IMR-90 (cell line): Measurements from ENCODE around the gene ACTMAP. TPM values are rescaled to one million over a fixed set of nuclear protein-coding genes. Genes with fewer than 3 reads are reported as not detected.
"Not testable (repeated sequence)": the region's sequence is repeated elsewhere in the genome, so short reads cannot be mapped to it uniquely, and the experiment has no call there.

Experiments
- ATAC-seq: fragments of 200-7000 bp; cut with Tn5 transposase; 2 replicates; pipeline ENCODE4 v1.9.1; 2020; ENCODE audit warnings: low read depth, mild to moderate bottlenecking, moderate library complexity
- BruUV-seq: library from RNA; stranded (reverse); fragments of 400-500 nt; replicated peaks from 2 replicates; lab custom pipeline; 2021; lab: Mats Ljungman, UMichigan
- CTCF ChIA-PET: fragments of 300-600 bp; formaldehyde crosslinking; extraction: SDS; loops from one replicate; lab custom pipeline; 2021; ENCODE audit warnings: antibody characterized with exemption; lab: Yijun Ruan, JAX
- POLR2A ChIA-PET: fragments of 300-600 bp; sonication (Branson Sonifier 250); formaldehyde crosslinking; loops from one replicate; lab custom pipeline; 2022; ENCODE audit warnings: antibody characterized with exemption; ENCODE audit not compliant: unreplicated experiment; lab: Charles Lee
- DNase-seq: peaks from one replicate; pipeline ENCODE4 v3.0.0; 2013
- H2AFZ ChIP-seq: replicated peaks from 2 replicates; pipeline ENCODE3; 2013; ENCODE audit warnings: low read length, mild to moderate bottlenecking; ENCODE audit not compliant: poor library complexity
- H2AK5ac ChIP-seq: 2 replicates; pipeline ENCODE4 v1.6.1; 2013; ENCODE audit warnings: low read depth, low read length, inconsistent platforms
- H2AK9ac ChIP-seq: replicated peaks from 2 replicates; pipeline ENCODE3; 2013; ENCODE audit warnings: mild to moderate bottlenecking, low read depth, low read length, moderate library complexity; ENCODE audit not compliant: poor library complexity
- H2BK120ac ChIP-seq: 2 replicates; pipeline ENCODE4 v1.6.1; 2013; ENCODE audit warnings: low read depth, low read length, inconsistent platforms
- H2BK15ac ChIP-seq: 3 replicates; pipeline ENCODE4 v1.6.1; 2013; ENCODE audit warnings: low read depth, low read length, inconsistent platforms
- H2BK20ac ChIP-seq: 2 replicates; pipeline ENCODE4 v1.6.1; 2013; ENCODE audit warnings: low read depth, mild to moderate bottlenecking, inconsistent platforms, low read length, moderate library complexity
- H2BK5ac ChIP-seq: 2 replicates; pipeline ENCODE4 v1.6.1; 2013; ENCODE audit warnings: mild to moderate bottlenecking, low read depth, low read length, inconsistent platforms; ENCODE audit not compliant: poor library complexity, severe bottlenecking
- H3K14ac ChIP-seq: replicated peaks from 2 replicates; pipeline ENCODE4 v1.6.1; 2013; ENCODE audit warnings: low read depth, low read length, inconsistent platforms
- H3K18ac ChIP-seq: 2 replicates; pipeline ENCODE4 v1.6.1; 2013; ENCODE audit warnings: low read depth, low read length, control low read depth
- H3K23ac ChIP-seq: 2 replicates; pipeline ENCODE4 v1.6.1; 2013; ENCODE audit warnings: low read depth, low read length, inconsistent platforms
- H3K27ac ChIP-seq: 2 replicates; pipeline ENCODE4 v1.5.1; 2013; ENCODE audit warnings: mild to moderate bottlenecking, control low read depth, low read length; ENCODE audit not compliant: insufficient read depth
- H3K27me3 ChIP-seq: 2 replicates; pipeline ENCODE4 v1.6.1; 2013; ENCODE audit warnings: low read length; ENCODE audit not compliant: control insufficient read depth, insufficient read depth
- H3K36me3 ChIP-seq: 2 replicates; pipeline ENCODE4 v1.6.1; 2013; ENCODE audit warnings: low read length, mixed read lengths; ENCODE audit not compliant: control insufficient read depth, insufficient read depth
- H3K4ac ChIP-seq: 2 replicates; pipeline ENCODE4 v1.6.1; 2013; ENCODE audit warnings: low read depth, low read length, inconsistent platforms
- H3K4me1 ChIP-seq: 2 replicates; pipeline ENCODE4 v1.6.1; 2013; ENCODE audit warnings: low read length, mixed read lengths; ENCODE audit not compliant: control insufficient read depth, insufficient read depth
- H3K4me2 ChIP-seq: 2 replicates; pipeline ENCODE4 v1.6.1; 2013; ENCODE audit warnings: low read depth, mild to moderate bottlenecking, control low read depth, low read length, moderate library complexity
- H3K4me3 ChIP-seq: 2 replicates; pipeline ENCODE4 v1.5.1; 2013; ENCODE audit warnings: low read depth, mild to moderate bottlenecking, control low read depth, low read length, moderate library complexity; ENCODE audit not compliant: insufficient read depth
- H3K56ac ChIP-seq: 2 replicates; pipeline ENCODE4 v1.6.1; 2013; ENCODE audit warnings: low read length, inconsistent platforms; ENCODE audit not compliant: insufficient read depth; ENCODE audit errors: extremely low read depth
- H3K79me1 ChIP-seq, 2 experiments: 2 replicates each; pipeline ENCODE4 v1.6.1; 2013; ENCODE audit warnings: low read length in 2 of 2, inconsistent platforms in 1 of 2, low read depth in 1 of 2
- H3K9ac ChIP-seq: 2 replicates; pipeline ENCODE4 v1.6.1; 2013; ENCODE audit warnings: low read depth, low read length, control low read depth
- H3K9me1 ChIP-seq: 2 replicates; pipeline ENCODE4 v1.6.1; 2013; ENCODE audit warnings: low read length, inconsistent platforms; ENCODE audit not compliant: insufficient read depth
- H3K9me3 ChIP-seq: 2 replicates; pipeline ENCODE4 v1.6.1; 2013; ENCODE audit warnings: low read length; ENCODE audit not compliant: control insufficient read depth, insufficient read depth
- H4K20me1 ChIP-seq: 2 replicates; pipeline ENCODE4 v1.6.1; 2013; ENCODE audit warnings: low read length, inconsistent platforms; ENCODE audit not compliant: insufficient read depth
- H4K5ac ChIP-seq: 2 replicates; pipeline ENCODE4 v1.6.1; 2013; ENCODE audit warnings: mild to moderate bottlenecking, low read depth, low read length, control low read depth
- H4K8ac ChIP-seq, 2 experiments: 2 replicates each; pipeline ENCODE4 v1.6.1; 2013; ENCODE audit warnings: low read depth in 2 of 2, low read length in 2 of 2, control low read depth in 1 of 2, inconsistent platforms in 1 of 2
- H4K91ac ChIP-seq: 2 replicates; pipeline ENCODE4 v1.6.1; 2013; ENCODE audit warnings: low read depth, low read length, inconsistent platforms; ENCODE audit not compliant: insufficient read depth
- BHLHE40 ChIP-seq: fragments of 150-350 bp; IDR thresholded peaks from 2 replicates; pipeline ENCODE4 v1.6.1; 2016; ENCODE audit warnings: mild to moderate bottlenecking, low read depth, low read length
- CEBPB ChIP-seq: IDR thresholded peaks from 2 replicates; pipeline ENCODE4 v1.6.1; 2012; ENCODE audit warnings: low read depth, low read length, improper control_type of control experiment
- CHD1 ChIP-seq: IDR thresholded peaks from 2 replicates; pipeline ENCODE4 v1.6.1; 2012; ENCODE audit warnings: low read depth, low read length, improper control_type of control experiment
- ELK1 ChIP-seq: fragments of 150-350 bp; IDR thresholded peaks from 2 replicates; pipeline ENCODE4 v1.6.1; 2016; ENCODE audit warnings: low read depth, mild to moderate bottlenecking, low read length, moderate library complexity, borderline replicate concordance
- FOS ChIP-seq: fragments of 150-350 bp; IDR thresholded peaks from 2 replicates; pipeline ENCODE4 v1.6.1; 2016; ENCODE audit warnings: low read depth, low read length
- MAFK ChIP-seq: IDR thresholded peaks from 2 replicates; pipeline ENCODE4 v1.6.1; 2012; ENCODE audit warnings: low read depth, low read length, improper control_type of control experiment
- MAZ ChIP-seq: IDR thresholded peaks from 2 replicates; pipeline ENCODE4 v1.6.1; 2012; ENCODE audit warnings: low read depth, mild to moderate bottlenecking, low read length, improper control_type of control experiment, moderate library complexity, borderline replicate concordance
- MXI1 ChIP-seq: IDR thresholded peaks from 2 replicates; pipeline ENCODE4 v1.6.1; 2012; ENCODE audit warnings: low read depth, mild to moderate bottlenecking, low read length, moderate library complexity, borderline replicate concordance
- POLR2A ChIP-seq: IDR thresholded peaks from 2 replicates; pipeline ENCODE4 v1.6.1; 2012; ENCODE audit warnings: mild to moderate bottlenecking, low read depth, low read length
- RFX5 ChIP-seq: IDR thresholded peaks from 2 replicates; pipeline ENCODE4 v1.8.0; 2012; ENCODE audit warnings: low read depth, mild to moderate bottlenecking, low read length, moderate library complexity
- SMC3 ChIP-seq: fragments of 150-350 bp; IDR thresholded peaks from 2 replicates; pipeline ENCODE4 v1.6.1; 2016; ENCODE audit warnings: low read depth, mild to moderate bottlenecking, antibody characterized with exemption, low read length, moderate library complexity
- WGBS, 2 experiments: methylation state at CpG; one replicate each; pipeline versions ENCODE4 v1.1.5 to v1.1.7; 2013; ENCODE audit warnings: missing lambda C conversion rate in 2 of 2; ENCODE audit not compliant: insufficient read length in 1 of 2; ENCODE audit errors: extremely low coverage in 2 of 2; 5-methylcytosine and 5-hydroxymethylcytosine counted together
- dilution Hi-C: fragments of 300-500 bp; cut with HindIII; formaldehyde crosslinking; loops from one replicate; pipeline ENCODE4 v1.14.3; 2018; ENCODE audit warnings: low sequenced_read_pairs; ENCODE audit not compliant: unreplicated experiment
- in situ Hi-C: fragments of 300-500 bp; cut with MboI; formaldehyde crosslinking; loops from 3 replicates; pipeline ENCODE4 v1.14.3; 2019; ENCODE audit warnings: low sequenced_read_pairs, inconsistent platforms, mixed read lengths
- intact Hi-C: fragments of 100-400 bp; cut with micrococcal nuclease; formaldehyde crosslinking; loops from 2 replicates; pipeline ENCODE4 v1.10.0; 2022
- polyA plus RNA-seq, 3 experiments: library from polyadenylated mRNA; depleted of rRNA; stranded (reverse); fragments of >200 nt; gene quantifications; 2 replicates each; pipeline ENCODE4 v1.2.3, GENCODE V29; 2012; ENCODE audit warnings: low replicate concordance in 1 of 3
- total RNA-seq: library from RNA; depleted of rRNA; stranded (reverse); fragments of >200 nt; gene quantifications from 2 replicates; pipeline ENCODE4 v1.2.3, GENCODE V29; 2012

ACTMAP gene
- total and polyA plus RNA-seq, 2 of the 4 experiments (the other 2 are of a cell fraction) = 0.54 to 5.4 TPM

- ATAC-seq = no peak
- in situ Hi-C loops = no loop called here
Observed at GRCh38 chr19:40768869-40769268, 18.6 kb upstream of the ACTMAP start.

GRCh38 chr19:40766385-40766784 is 16.1 kb upstream of the ACTMAP start:
- H3K27ac ChIP-seq, H2BK20ac ChIP-seq, H2BK5ac ChIP-seq, H2BK120ac ChIP-seq, H3K9ac ChIP-seq, CTCF ChIA-PET, H2BK15ac ChIP-seq, H4K20me1 ChIP-seq, H3K9me3 ChIP-seq, H3K23ac ChIP-seq, H4K8ac ChIP-seq, H3K18ac ChIP-seq, DNase-seq, ATAC-seq, H4K5ac ChIP-seq, H3K4me1 ChIP-seq, H3K27me3 ChIP-seq, dilution Hi-C loops, H2AK5ac ChIP-seq, H2AK9ac ChIP-seq, H3K56ac ChIP-seq, BruUV-seq, H3K4ac ChIP-seq, H3K9me1 ChIP-seq, in situ Hi-C loops, H4K91ac ChIP-seq, H3K14ac ChIP-seq, POLR2A ChIA-PET, H3K4me3 ChIP-seq, H2AFZ ChIP-seq, intact Hi-C loops, H3K4me2 ChIP-seq: not testable (repeated sequence)
- peaks cover 19 to 20% of the 10 kb centered on the region in 2 experiments; a peak in 3 of 4 replicates for H3K79me1 ChIP-seq
- WGBS, 2 experiments = 90% methylated on average over 2 of the region's 13 CpGs; no CpG with 5 or more reads in 1 of the 2 experiments
- H3K36me3 ChIP-seq = peaks cover 52% of the 10 kb centered on the region

More at GRCh38 chr19:40768869-40769268, 18.6 kb upstream of the ACTMAP start:
- H3K4me1 ChIP-seq = no peaks in the 10 kb centered on the region
- no peak overlapping the region for H3K56ac ChIP-seq
- peaks cover 27% of the 10 kb centered on the region for H3K36me3 ChIP-seq
- H4K20me1 ChIP-seq = no peaks in the 10 kb centered on the region; the same call in 1 of the 2 replicates
- TF ChIP-seq CEBPB (no peak), SMC3 (no peak), BHLHE40 (no peak), FOS (no peak), CHD1 (no peak), MXI1 (no peak), MAZ (no peak), MAFK (no peak), ELK1 (no peak), RFX5 (no peak), POLR2A (no peak)
- intact Hi-C loops (no loop called here), dilution Hi-C loops (no loop called here)
- peaks cover 2% of the 10 kb centered on the region; the same call in 1 of the 2 replicates for H3K9me3 ChIP-seq
- no peak overlapping the region for H2BK5ac ChIP-seq
- H4K91ac ChIP-seq = no peak overlapping the region; the same call in 1 of the 2 replicates
- CTCF ChIA-PET = no interaction called here
- no peak overlapping the region for H2AFZ ChIP-seq
- H4K8ac ChIP-seq = no peak overlapping the region
- no peak overlapping the region for H3K23ac ChIP-seq
- H3K4me3 ChIP-seq = no peak overlapping the region
- H2AK5ac ChIP-seq = no peak overlapping the region
- H3K79me1 ChIP-seq = 0 out of 4 replicates have a peak, but pooled peaks cover 2 to 5% of the 10 kb centered on the region in 2 experiments
- H3K4me2 ChIP-seq = no peak overlapping the region
- H2BK15ac ChIP-seq = no peak overlapping the region
- no peak overlapping the region for H2BK20ac ChIP-seq
- H2AK9ac ChIP-seq = peak overlapping the region; percentile 65
- POLR2A ChIA-PET = no interaction called here
- no peak overlapping the region for H3K4ac ChIP-seq
- no peak overlapping the region for H4K5ac ChIP-seq
- no TSS peak for BruUV-seq
- no peak overlapping the region for H3K9ac ChIP-seq
- no CpG with 5 or more reads among the region's 5 CpGs for WGBS, 2 experiments
- no peak overlapping the region for H3K18ac ChIP-seq
- peaks cover 4% of the 10 kb centered on the region for H3K9me1 ChIP-seq
- no peak overlapping the region for H3K27ac ChIP-seq
- no peaks in the 10 kb centered on the region for H3K27me3 ChIP-seq
- no peak overlapping the region for H2BK120ac ChIP-seq
- no peak for DNase-seq
- no peak overlapping the region for H3K14ac ChIP-seq
